ENCODE measurements around the gene SEC61A2.

The SEC61A2 gene

GRCh38 chr10:12179606-12180170, 50.2 kb downstream of the SEC61A2 start:
- Mint-ChIP-seq H3K27me3 (no peaks in the 10 kb centered on the region), H3K4me3 (no peak overlapping the region), H3K27ac (peak overlapping the region; percentile 90), H3K4me1 (ENCODE audit: low read depth) (peaks cover 39% of the 10 kb centered on the region), H3K9me3 (no peaks in the 10 kb centered on the region), H3K36me3 (ENCODE audit: low read depth) (peaks cover 88% of the 10 kb centered on the region)
- DNase-seq = no peak

DNA sequence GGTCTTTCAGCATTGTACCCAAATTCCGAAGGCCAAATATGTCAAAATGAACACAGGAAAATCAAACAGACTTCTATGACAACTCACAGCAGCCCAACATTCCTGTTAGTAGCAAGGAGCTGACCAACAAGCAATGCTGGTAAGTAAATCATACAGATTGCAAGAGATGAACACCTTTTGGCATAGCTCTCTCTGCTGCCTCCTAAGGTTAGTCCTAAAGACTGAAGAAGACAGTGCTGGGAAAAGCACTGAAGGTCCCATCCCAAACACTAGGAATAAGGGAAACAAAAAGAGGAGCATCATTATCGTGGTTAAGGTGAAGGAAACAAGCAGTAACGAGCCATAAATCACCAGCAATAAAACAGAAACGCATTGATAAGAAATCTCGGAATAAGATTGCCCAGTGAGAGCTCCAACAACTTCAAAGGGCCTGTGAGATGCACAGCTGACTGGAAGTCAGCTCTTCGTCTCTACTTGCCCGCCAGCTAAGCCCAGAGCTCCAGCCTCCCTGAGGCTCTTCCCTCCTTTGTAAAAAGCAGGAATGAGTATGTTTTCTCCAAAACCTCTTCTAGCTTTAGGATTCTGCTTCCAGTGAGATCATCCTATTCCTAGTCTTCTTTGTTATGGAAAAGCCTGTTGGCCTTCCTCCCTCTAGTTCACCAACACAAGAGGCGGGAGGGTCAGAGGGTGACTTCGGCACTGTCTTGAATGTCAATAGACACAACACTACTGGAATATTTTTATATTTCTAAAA, 50.9 kb downstream of the SEC61A2 start:
- Mint-ChIP-seq H3K27me3 (no peaks in the 10 kb centered on the region), H3K4me1 (ENCODE audit: low read depth) (peaks cover 41% of the 10 kb centered on the region), H3K9me3 (no peaks in the 10 kb centered on the region), H3K4me3 (no peak overlapping the region), H3K27ac (peak overlapping the region; percentile 90), H3K36me3 (ENCODE audit: low read depth) (peaks cover 90% of the 10 kb centered on the region)
- DNase-seq = no peak

- peaks cover 45% of the 10 kb centered on the region for H3K4me1 Mint-ChIP-seq (ENCODE audit: low read depth)
- no peaks in the 10 kb centered on the region for H3K27me3 Mint-ChIP-seq
- peak overlapping the region; percentile 18 for H3K4me3 Mint-ChIP-seq
- peak overlapping the region; percentile 90 for H3K27ac Mint-ChIP-seq
- peaks cover 92% of the 10 kb centered on the region for H3K36me3 Mint-ChIP-seq (ENCODE audit: low read depth)
- peak; percentile 74 for DNase-seq
- H3K9me3 Mint-ChIP-seq = no peaks in the 10 kb centered on the region
These were observed 51.7 kb downstream of the SEC61A2 start for GRCh38 chr10:12181065-12181775.

DNA sequence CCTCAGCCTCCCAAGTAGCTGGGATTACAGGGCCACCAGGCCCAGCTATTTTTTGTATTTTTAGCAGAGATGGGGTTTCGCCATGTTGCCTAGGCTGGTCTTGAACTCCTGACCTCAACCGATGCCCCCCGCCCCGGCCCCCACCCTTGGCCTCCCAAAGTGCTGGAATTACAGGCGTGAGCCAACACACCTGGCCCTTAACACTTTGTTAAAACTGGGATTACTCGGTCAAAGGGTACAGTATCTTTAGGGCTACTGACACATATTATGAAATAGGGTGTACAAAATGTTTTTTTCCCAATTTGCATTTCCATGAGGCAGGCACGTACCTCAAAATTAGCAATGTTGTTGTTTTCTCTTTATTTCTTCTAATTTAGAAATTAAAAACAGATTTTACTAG, 54.7 kb downstream of the SEC61A2 start:
- Mint-ChIP-seq H3K4me3 (no peak overlapping the region), H3K36me3 (ENCODE audit: low read depth) (peaks cover 93% of the 10 kb centered on the region), H3K27ac (no peak overlapping the region), H3K4me1 (ENCODE audit: low read depth) (peaks cover 55% of the 10 kb centered on the region), H3K9me3 (no peaks in the 10 kb centered on the region), H3K27me3 (no peaks in the 10 kb centered on the region)
- no peak for DNase-seq

DNA sequence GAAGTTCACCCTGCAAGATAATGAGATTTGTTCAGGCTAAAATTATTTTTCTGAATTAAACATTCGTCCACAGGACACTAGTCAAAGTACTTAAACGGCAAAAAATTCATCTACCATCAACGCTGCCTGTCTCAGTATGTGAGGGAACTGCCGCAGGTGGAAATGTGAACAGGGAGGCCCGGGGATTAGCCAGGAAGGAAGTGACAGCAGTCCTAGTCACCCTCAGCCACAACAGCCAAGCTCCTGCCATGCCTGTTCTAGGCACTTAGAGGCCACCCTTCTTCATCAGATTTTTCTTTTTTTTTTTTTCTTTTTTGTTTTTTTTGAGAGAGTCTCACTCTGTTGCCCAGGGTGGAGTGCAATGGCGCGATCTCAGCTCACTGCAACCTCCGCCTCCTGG, 56.8 kb downstream of the SEC61A2 start:
- H3K4me3 Mint-ChIP-seq = peak overlapping the region; percentile 30
- H3K27me3 Mint-ChIP-seq = no peaks in the 10 kb centered on the region
- H3K36me3 Mint-ChIP-seq (ENCODE audit: low read depth) = peaks cover 85% of the 10 kb centered on the region
- no peak for DNase-seq
- H3K9me3 Mint-ChIP-seq = no peaks in the 10 kb centered on the region
- peak overlapping the region; percentile 89 for H3K27ac Mint-ChIP-seq
- H3K4me1 Mint-ChIP-seq (ENCODE audit: low read depth) = peaks cover 48% of the 10 kb centered on the region

- Mint-ChIP-seq H3K27ac (peak overlapping the region; percentile 89), H3K27me3 (no peaks in the 10 kb centered on the region), H3K4me1 (ENCODE audit: low read depth) (peaks cover 51% of the 10 kb centered on the region), H3K36me3 (ENCODE audit: low read depth) (peaks cover 85% of the 10 kb centered on the region), H3K4me3 (no peak overlapping the region), H3K9me3 (no peaks in the 10 kb centered on the region)
- DNase-seq = no peak
These were observed 57.9 kb downstream of the SEC61A2 start for GRCh38 chr10:12187321-12187905.

DNA sequence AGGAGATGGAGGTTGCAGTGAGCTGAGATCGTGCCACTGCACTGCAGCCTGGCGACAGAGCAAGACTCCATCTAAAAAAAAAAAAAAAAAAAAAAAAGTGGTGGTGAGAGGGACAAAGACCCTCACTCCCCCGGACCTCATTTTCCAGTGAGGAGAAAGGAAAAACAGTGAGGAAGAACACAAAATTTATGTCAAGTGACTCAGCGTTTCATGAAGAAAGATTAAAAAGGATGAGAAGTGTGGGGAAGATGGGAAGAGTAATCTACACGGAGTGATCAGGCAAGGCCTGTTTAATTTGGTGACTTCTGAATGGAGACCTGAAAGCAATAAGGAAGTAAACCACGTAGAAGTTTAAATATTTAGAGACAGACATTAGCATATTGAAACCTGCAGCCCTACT, 59.2 kb downstream of the SEC61A2 start:
- Mint-ChIP-seq H3K27me3 (no peaks in the 10 kb centered on the region), H3K4me3 (no peak overlapping the region), H3K27ac (peak overlapping the region; percentile 26), H3K9me3 (no peaks in the 10 kb centered on the region), H3K4me1 (ENCODE audit: low read depth) (peaks cover 60% of the 10 kb centered on the region), H3K36me3 (ENCODE audit: low read depth) (peaks cover 83% of the 10 kb centered on the region)
- DNase-seq = no peak

DNA sequence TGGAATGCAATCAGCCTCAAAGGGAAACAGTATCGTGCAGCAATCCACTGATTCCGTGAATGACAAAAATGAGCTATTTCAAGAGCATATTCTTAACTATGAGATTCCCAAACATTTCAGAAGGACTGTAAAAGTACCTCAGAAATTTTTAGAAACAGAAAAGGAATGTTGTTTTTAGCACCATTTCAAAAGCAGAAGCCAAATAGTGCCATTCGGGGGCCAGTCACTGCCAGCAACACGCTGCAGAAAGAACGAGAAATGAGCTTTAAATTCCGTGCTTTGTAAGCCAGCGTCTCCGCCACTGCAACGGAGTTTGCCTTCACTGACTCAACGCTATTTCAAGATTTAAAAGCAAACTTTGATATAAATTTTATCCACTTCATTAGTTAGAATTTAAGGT, 59.9 kb downstream of the SEC61A2 start:
- peaks cover 66% of the 10 kb centered on the region for H3K4me1 Mint-ChIP-seq (ENCODE audit: low read depth)

GRCh38 chr10:12191715-12192114, 62.2 kb downstream of the SEC61A2 start:
- peaks cover 58% of the 10 kb centered on the region for H3K4me1 Mint-ChIP-seq (ENCODE audit: low read depth)

More for the DNA sequence above, 59.9 kb downstream of the SEC61A2 start:
- no peak for DNase-seq
- Mint-ChIP-seq H3K36me3 (ENCODE audit: low read depth) (peaks cover 85% of the 10 kb centered on the region), H3K9me3 (no peaks in the 10 kb centered on the region), H3K27me3 (no peaks in the 10 kb centered on the region), H3K27ac (no peak overlapping the region), H3K4me3 (no peak overlapping the region)

GRCh38 chr10:12193193-12193592, 63.7 kb downstream of the SEC61A2 start:
- peak overlapping the region; percentile 21 for H3K4me3 Mint-ChIP-seq
- DNase-seq = no peak
- H3K27me3 Mint-ChIP-seq = no peaks in the 10 kb centered on the region
- no peak overlapping the region for H3K27ac Mint-ChIP-seq
- H3K4me1 Mint-ChIP-seq (ENCODE audit: low read depth) = peaks cover 52% of the 10 kb centered on the region
- H3K9me3 Mint-ChIP-seq = no peaks in the 10 kb centered on the region
- H3K36me3 Mint-ChIP-seq (ENCODE audit: low read depth) = peaks cover 76% of the 10 kb centered on the region

More at GRCh38 chr10:12191715-12192114, 62.2 kb downstream of the SEC61A2 start:
- Mint-ChIP-seq H3K36me3 (ENCODE audit: low read depth) (peaks cover 83% of the 10 kb centered on the region), H3K27ac (peak overlapping the region; percentile 58), H3K9me3 (no peaks in the 10 kb centered on the region), H3K27me3 (no peaks in the 10 kb centered on the region), H3K4me3 (no peak overlapping the region)
- no peak for DNase-seq

GRCh38 chr10:12194752-12195271, 65.3 kb downstream of the SEC61A2 start:
- Mint-ChIP-seq H3K27ac (peak overlapping the region; percentile 97), H3K4me3 (peak overlapping the region; percentile 88), H3K9me3 (no peaks in the 10 kb centered on the region), H3K36me3 (ENCODE audit: low read depth) (peaks cover 78% of the 10 kb centered on the region), H3K4me1 (ENCODE audit: low read depth) (peaks cover 56% of the 10 kb centered on the region), H3K27me3 (no peaks in the 10 kb centered on the region)
- DNase-seq = peak; percentile 54

DNA sequence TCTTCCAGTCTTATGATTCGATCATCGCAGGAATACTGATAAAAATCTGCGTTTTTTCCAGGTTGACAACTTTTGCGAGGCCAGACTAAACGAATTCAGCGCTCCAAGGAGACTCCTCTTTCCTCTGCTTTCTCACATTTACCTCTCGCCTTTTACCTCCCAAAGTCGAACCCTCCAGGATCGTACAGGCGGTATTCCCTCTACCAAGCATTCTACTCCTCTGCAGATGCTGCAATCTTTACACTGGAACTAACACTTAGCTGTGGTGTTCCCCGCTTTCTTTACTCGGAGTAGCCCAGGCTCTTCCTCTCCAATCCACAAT, 65.8 kb downstream of the SEC61A2 start:
- peak overlapping the region; percentile 97 for H3K27ac Mint-ChIP-seq
- no peaks in the 10 kb centered on the region for H3K9me3 Mint-ChIP-seq
- H3K36me3 Mint-ChIP-seq (ENCODE audit: low read depth) = peaks cover 74% of the 10 kb centered on the region
- H3K4me3 Mint-ChIP-seq = peak overlapping the region; percentile 88
- H3K4me1 Mint-ChIP-seq (ENCODE audit: low read depth) = peaks cover 53% of the 10 kb centered on the region
- no peak for DNase-seq
- no peaks in the 10 kb centered on the region for H3K27me3 Mint-ChIP-seq

- Mint-ChIP-seq H3K27me3 (no peaks in the 10 kb centered on the region), H3K27ac (peak within 1 kb of the TSS; percentile 97), H3K4me3 (peak within 1 kb of the TSS; percentile 88), H3K9me3 (no peaks in the 10 kb centered on the region), H3K4me1 (ENCODE audit: low read depth) (peaks cover 53% of the 10 kb centered on the region), H3K36me3 (ENCODE audit: low read depth) (peaks cover 75% of the 10 kb centered on the region)
- DNase-seq = peak; percentile 90
These were observed 66.4 kb downstream of the SEC61A2 start, which contains the start of the genes CDC123 and NUDT5 for GRCh38 chr10:12195603-12196506. Gene CDC123, plus strand, starts transcription at chr10:12196188. Its CDS starts 58 bp downstream, at chr10:12196246. Gene NUDT5, minus strand, starts transcription at chr10:12195891. Its CDS starts 9,600 bp downstream, at chr10:12186291.

All from activated T-cell treated with anti-CD3 and anti-CD28 coated beads, Interleukin-2, amount 50 U/mL, for 24 hours (primary cell).